NCI-H128 (cell line): ENCODE measurements around the gene SELENOK.

Experiments
- DNase-seq: peaks from one replicate; lab custom pipeline; 2025; ENCODE audit not compliant: unreplicated experiment; lab: John Stamatoyannopoulos, UW

SELENOK gene

GRCh38 chr3:53884623-53885022 lies 7.0 kb downstream of the SELENOK start:
- no peak for DNase-seq

- no peak for DNase-seq
Measured at GRCh38 chr3:53883008-53883407, 8.7 kb downstream of the SELENOK start.

- DNase-seq: peak; percentile 35
Measured at GRCh38 chr3:53881691-53882593, 9.7 kb downstream of the SELENOK start, which contains the start of gene ACTR8. Gene ACTR8 (minus strand): TSS chr3:53882152. CDS start chr3:53882101, 51 bp downstream.

DNA sequence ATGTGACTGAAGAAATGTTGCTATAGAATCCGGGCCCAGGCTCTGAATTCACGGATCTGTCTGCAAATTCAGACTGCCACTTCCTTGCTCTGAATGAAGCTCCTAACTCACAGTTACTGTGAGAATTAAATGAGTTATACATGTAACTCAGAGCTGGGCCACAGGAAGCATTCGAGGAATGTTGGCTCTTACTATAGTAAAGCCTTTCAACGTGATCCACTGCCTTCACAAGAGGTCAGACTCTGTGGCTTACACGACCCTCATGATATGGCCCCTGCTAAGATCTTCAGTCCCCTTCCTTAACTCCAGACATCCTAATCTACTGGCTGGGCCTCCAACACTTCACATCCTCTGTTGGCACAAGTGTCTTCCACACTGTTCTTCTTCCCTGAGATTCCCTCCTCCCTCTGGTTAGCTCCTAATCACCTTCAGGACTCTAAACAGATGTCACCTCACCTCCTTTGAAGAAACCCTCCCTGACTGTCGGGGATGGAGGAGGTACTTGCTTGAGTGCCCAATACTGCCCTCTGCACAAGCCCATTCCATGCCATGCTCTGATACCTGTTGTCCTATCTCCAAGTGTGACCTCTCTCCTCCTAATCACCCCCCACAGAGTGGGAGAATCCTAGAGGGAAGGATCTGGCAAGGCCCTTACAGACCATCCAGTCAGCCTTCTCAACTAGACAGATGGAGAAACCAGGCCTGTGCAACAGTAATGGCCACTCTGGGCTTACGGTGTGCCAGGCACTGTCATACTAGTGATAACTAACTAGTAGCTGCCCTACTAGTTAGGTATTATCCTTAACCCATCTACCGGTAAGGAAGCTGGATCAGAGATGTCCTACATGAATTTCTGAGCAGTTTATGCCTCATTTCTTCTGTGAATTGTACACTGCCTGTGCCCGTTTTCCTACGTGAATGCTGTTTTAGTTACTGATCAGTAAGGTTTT lies 11.0 kb downstream of the SELENOK start:
- no peak for DNase-seq

DNA sequence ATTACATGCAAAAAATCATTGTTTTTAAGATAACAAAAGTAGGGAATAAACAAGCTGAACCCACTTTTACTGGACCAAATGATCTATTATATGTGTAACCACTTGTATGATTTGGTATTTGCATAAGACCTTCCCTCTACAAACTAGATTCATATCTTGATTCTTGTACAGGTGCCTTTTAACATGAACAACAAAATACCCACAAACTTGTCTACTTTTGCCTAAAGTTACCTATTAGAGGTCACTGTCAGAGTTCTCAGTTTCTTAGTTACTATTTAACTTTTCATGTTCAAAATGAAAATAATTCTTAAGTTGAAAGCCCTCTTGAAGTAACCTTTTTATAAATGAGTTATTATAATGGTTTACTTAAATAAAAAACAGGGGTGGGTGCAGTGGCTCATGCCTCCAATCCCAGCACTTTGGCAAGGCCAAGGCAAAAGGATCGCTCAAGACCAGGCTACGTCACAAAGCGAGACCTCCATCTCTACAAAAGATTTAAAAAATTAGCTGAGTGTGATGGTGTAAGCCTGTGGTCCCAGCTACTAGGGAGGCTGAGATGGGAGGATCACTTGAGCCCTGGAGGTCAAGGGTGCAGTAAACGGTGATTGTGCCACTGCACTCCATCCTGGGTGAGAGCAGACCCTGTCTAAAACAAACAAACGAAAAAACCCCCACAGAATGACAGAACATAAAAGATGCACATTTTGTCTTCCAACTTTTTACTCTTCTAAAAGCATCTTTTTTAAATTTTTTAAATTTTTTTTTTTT lies 25.7 kb downstream of the SELENOK start:
- DNase-seq: no peak

GRCh38 chr3:53863145-53863544 lies 28.5 kb downstream of the SELENOK start:
- DNase-seq: no peak

DNA sequence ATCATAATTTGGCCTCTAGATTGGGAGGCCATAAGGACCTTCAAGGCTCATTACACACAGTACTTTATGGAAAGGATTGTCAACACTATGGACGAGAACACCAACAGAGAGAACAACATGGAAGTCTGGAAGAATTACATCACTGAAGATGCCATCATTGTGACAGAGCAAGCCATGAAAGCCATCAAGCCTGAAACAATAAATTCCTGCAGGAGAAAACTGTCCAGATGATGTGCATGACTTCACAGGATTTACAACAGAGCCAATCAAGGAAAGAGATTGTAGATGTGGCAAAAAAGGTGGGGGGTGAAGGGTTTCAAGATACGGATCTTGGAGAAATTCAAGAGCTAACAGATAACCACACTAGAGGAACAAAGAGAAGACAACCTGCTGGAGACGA lies 29.4 kb downstream of the SELENOK start:
- no peak for DNase-seq

DNA sequence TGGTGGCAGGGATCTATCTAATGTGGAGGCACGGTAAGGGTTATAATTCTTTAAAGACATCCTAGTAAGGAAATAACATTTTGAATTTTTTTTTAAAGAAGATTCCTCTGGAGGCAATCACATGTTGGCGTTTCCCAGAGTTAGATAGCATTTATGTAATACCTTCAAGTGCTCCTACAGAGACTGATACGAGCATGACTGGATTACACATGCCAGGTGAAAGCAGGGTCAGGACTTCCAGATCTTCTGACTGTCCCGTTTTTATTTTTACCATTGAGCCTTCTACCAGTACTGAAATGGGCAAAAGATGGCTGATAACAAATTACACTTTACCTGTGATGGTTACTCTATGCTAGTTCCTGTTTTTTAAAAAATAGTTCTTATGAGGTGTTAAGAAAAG lies 31.5 kb downstream of the SELENOK start:
- DNase-seq: no peak

- DNase-seq: no peak
Measured at GRCh38 chr3:53859178-53859577, 32.5 kb downstream of the SELENOK start.

GRCh38 chr3:53858096-53858741 lies 33.4 kb downstream of the SELENOK start:
- DNase-seq: no peak

GRCh38 chr3:53856964-53857363 lies 34.7 kb downstream of the SELENOK start:
- no peak for DNase-seq

DNA sequence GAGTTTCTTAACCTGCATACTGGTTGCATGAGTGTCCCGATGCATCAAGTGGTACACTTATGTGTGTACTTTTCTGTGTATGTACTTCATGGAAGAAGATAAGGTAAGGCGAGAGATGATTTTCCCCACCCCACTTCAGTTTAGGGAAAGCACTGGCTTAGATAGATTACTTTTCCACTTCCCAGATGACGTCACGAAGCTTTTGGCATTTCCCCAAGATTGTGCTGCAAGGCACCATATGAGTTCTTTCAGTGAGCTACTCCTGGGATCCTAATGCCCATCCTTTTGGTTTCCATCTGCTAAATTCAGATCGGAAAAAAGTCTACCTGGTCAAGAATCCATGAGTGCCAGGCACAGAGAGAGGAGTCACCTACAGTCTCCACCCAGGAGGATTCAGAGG lies 40.8 kb downstream of the SELENOK start:
- DNase-seq: no peak

GRCh38 chr3:53849916-53850315 lies 41.7 kb downstream of the SELENOK start:
- no peak for DNase-seq

DNA sequence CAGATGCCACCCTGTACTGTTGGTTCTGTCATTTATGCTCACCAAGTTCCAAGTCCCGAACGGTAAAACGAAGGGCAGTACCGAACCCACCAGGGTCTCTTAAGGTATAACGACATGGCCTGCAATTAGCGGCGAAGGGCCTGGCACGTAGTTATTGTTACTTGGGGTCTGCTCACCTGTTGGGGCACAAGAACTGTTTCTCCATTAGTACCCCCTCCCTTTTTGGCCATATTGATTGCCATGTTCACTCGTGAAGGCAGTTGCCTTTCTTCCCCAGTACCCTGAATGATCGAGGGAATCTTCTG lies 44.9 kb downstream of the SELENOK start:
- no peak for DNase-seq

GRCh38 chr3:53846134-53846850 lies 45.4 kb downstream of the SELENOK start, which contains the start of the genes CHDH and IL17RB:
Gene CHDH (minus strand): TSS chr3:53846419. CDS start chr3:53824008, 22,411 bp downstream.
Gene IL17RB (plus strand): TSS chr3:53846568. CDS start chr3:53846589, 21 bp downstream.
- DNase-seq: peak; percentile 18

DNA sequence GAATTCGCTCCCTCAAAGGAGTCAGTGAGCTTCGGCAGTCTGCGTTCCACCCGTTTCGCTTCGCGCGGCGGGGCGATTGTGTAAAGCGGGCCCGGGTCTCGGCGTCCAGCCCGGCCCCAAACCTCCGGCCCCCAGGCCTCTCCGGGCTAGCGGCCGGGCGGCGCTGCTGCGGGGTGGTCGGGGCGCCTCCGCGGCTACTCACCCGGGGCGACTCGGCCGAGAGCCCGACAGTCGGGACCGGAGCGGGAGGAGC lies 45.9 kb downstream of the SELENOK start:
- DNase-seq: no peak

DNA sequence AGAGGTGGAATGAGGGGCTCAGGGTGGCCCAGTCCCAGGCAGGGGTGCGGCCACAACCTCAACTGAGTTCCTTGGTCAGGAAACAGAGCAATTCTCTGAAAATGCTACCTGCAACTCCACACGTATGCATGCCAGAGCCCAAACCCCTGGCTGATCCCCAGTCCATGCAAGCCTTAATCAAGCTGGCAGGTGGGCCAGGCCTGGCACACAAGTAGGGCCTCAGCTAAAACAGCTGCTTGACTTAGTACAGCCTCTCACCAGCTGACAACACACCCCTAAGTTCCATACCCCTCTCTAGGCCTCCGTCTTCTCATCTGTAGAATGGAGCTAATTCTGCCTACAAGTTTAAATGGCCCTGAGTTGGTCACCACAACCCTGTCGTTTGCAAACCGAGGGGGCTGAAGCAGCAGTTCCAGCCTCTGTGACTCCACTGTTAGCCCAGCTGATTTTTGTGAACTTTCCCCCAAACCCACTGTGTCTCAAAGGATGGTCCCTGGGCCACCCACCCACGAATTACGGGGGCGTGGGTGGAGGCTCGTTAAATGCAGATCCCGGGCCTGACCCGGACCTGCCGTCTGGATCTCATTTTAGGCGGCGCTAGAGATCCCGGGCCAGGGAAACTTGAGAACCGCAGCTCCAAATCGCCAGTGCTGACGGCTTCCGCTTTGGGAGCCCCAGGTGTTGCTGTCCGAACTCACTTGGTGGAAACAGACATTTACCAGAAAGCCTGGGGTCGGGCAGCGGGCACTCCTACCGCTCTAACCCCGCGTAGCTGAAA lies 46.4 kb downstream of the SELENOK start:
- no peak for DNase-seq

DNA sequence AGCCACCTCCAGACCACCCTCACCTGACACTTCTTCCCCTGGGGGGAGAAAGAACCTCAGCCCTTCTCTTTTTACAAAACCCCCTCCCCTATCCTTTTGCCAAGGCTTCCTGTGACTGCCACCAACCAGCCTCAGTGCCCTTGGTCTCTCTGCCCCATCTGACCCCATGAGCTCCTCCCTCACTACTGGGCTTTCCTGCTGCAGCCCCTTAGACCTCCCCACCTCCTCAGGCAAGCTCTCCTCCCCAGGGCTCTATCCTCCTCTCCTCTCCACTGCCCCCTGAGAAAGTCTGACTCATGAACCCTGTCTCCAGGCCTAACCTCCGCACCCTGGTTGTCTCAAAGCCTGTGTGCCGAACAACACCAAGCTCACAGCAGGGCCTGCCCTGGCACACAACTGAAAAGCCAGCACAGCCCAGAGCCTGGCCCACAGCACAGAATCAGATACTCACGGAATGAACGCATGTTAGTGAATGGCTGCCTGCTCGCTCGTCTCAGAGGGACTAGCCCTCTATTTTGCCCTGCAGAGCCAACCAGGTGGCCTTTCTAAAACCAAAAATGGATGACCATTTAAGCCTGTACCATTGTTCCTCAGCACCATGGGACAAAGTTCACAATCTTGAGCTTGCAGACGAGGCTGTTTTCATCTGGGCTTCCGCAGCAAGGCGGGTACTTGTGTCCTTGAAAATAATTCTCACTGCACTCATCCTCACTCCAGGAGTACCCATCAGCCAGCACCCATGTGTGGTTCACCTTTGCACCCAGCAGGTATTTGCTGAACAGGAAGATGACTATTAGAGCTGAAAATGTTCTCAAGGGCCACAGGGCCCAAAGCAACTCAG lies 47.2 kb downstream of the SELENOK start:
- no peak for DNase-seq
